H1 (cell line): ENCODE data around the gene MRTFA. TPM values are rescaled to one million over a fixed set of nuclear protein-coding genes. Genes with fewer than 3 reads are reported as not detected.

Source experiments
- BRCA1 ChIP-seq: IDR thresholded peaks from 2 replicates; pipeline ENCODE4 v1.6.1; 2012; ENCODE audit warnings: low read depth, low read length, improper control_type of control experiment
- CHD2 ChIP-seq: IDR thresholded peaks from 2 replicates; pipeline ENCODE4 v1.6.1; 2012; ENCODE audit warnings: low read length, improper control_type of control experiment
- NANOG ChIP-seq: IDR thresholded peaks from 2 replicates; pipeline ENCODE4 v1.6.1; 2011; ENCODE audit warnings: low read length, low read depth, mild to moderate bottlenecking, inconsistent platforms; ENCODE audit not compliant: insufficient read depth, poor library complexity, severe bottlenecking
- RAD21 ChIP-seq, 2 experiments: IDR thresholded peaks in 1 of 2; conservative IDR thresholded peaks in 1 of 2; 2 replicates each; pipeline ENCODE4 v1.6.1; 2011; ENCODE audit warnings: low read depth in 2 of 2, low read length in 2 of 2, improper control_type of control experiment in 1 of 2, inconsistent platforms in 1 of 2, mild to moderate bottlenecking in 1 of 2, moderate library complexity in 1 of 2
- SIX5 ChIP-seq: IDR thresholded peaks from 2 replicates; pipeline ENCODE4 v1.6.1; 2011; ENCODE audit warnings: mild to moderate bottlenecking, low read depth, low read length
- TCF12 ChIP-seq: IDR thresholded peaks from 2 replicates; pipeline ENCODE4 v1.6.1; 2011; ENCODE audit warnings: low read depth, mild to moderate bottlenecking, low read length
- ZNF274 ChIP-seq: IDR thresholded peaks from 2 replicates; pipeline ENCODE4 v1.7.0; 2012; ENCODE audit warnings: low read length, borderline replicate concordance; ENCODE audit errors: extremely low read depth
- polyA plus RNA-seq, 7 experiments: library from polyadenylated mRNA; depleted of rRNA in 3 of 7; stranded (reverse) in 5 of 7; unstranded in 2 of 7; fragments of >200 nt in 5 of 7; fragments of 200-250 nt in 2 of 7; gene quantifications; 1 replicate in 5 of 7; 2 replicates in 1 of 7; 4 replicates in 1 of 7; pipeline versions ENCODE4 v1.2.1 to v1.2.3, GENCODE V29; 2011 to 2013; ENCODE audit warnings: missing spikeins in 2 of 7, mixed read lengths in 2 of 7
- total RNA-seq: library from RNA; stranded (reverse); fragmentation: NEBNext Ultra II Directional; extraction: Animal tissue kit (Norgen Biotek cat#: 25700); gene quantifications from 2 replicates; pipeline ENCODE4 v1.2.1, GENCODE V29; 2021

MRTFA gene
- total and polyA plus RNA-seq, 2 of the 8 experiments (the other 6 are each of a cell fraction or from before 2014, with no cell fraction given): 5.4 to 37.9 TPM

- TF ChIP-seq NANOG: no peak
- no peak for TF ChIP-seq RAD21 (IDR thresholded peaks at IDR 0.05 in 1 of 2, conservative IDR thresholded peaks at IDR 0.05 in 1 of 2; ENCODE audit: low read depth in 2 of 2, low read length in 2 of 2)
- no peak for TF ChIP-seq TCF12
- TF ChIP-seq ZNF274: no peak
- TF ChIP-seq CHD2: no peak
- TF ChIP-seq SIX5: no peak
- TF ChIP-seq BRCA1: no peak
- TF ChIP-seq, all 59 proteins: peak for 0
Observed at GRCh38 chr22:40593460-40594273, 42.9 kb downstream of the MRTFA start (continued).
